ENCODE measurements around the gene LCE1D.

Gene LCE1D
- 0 reads per million in 4 donors for total RNA-seq

GRCh38 chr1:152796421-152796820 is at the start of gene LCE1D:
LCE1D (plus strand) TSS chr1:152796721; CDS start chr1:152797795, 1,074 bp downstream.
- no peak for DNase-seq

- no peak for DNase-seq
These were observed 48.7 kb upstream of the LCE1D start for GRCh38 chr1:152747831-152748230.

GRCh38 chr1:152752225-152752624 is 44.3 kb upstream of the LCE1D start:
- peak in 1 of 5 donors; percentile 2 for DNase-seq

GRCh38 chr1:152753586-152753985 is 42.9 kb upstream of the LCE1D start:
- DNase-seq: no peak

- DNase-seq: no peak
These were observed 39.6 kb upstream of the LCE1D start for GRCh38 chr1:152756872-152757271.

- DNase-seq: no peak
These were observed 38.8 kb upstream of the LCE1D start, which contains the start of gene KPRP for GRCh38 chr1:152757747-152758146. KPRP (plus strand) TSS chr1:152758025; CDS start chr1:152759589, 1,564 bp downstream.

- no peak for DNase-seq
These were observed 37.9 kb upstream of the LCE1D start for GRCh38 chr1:152758636-152759035.

- DNase-seq: no peak
These were observed 36.9 kb upstream of the LCE1D start for GRCh38 chr1:152759453-152760173.

- no peak for DNase-seq
These were observed 35.9 kb upstream of the LCE1D start for GRCh38 chr1:152760551-152761190.

GRCh38 chr1:152761609-152762213 is 34.8 kb upstream of the LCE1D start:
- DNase-seq: no peak

- no peak for DNase-seq
These were observed 27.5 kb upstream of the LCE1D start for GRCh38 chr1:152768847-152769533.

GRCh38 chr1:152770411-152770810 is 26.1 kb upstream of the LCE1D start:
- DNase-seq: no peak

GRCh38 chr1:152774875-152775274 is 21.6 kb upstream of the LCE1D start, which contains the start of gene LCE1F:
LCE1F (plus strand) TSS chr1:152775140; CDS start chr1:152776372, 1,232 bp downstream.
- no peak for DNase-seq

- no peak for DNase-seq
These were observed 20.2 kb upstream of the LCE1D start for GRCh38 chr1:152776361-152776760.

- no peak for DNase-seq
These were observed 18.9 kb upstream of the LCE1D start for GRCh38 chr1:152777510-152778137.

- DNase-seq: no peak
These were observed 13.4 kb upstream of the LCE1D start for GRCh38 chr1:152783095-152783494.

GRCh38 chr1:152786077-152786476 is 10.4 kb upstream of the LCE1D start, which contains the start of gene LCE1E:
LCE1E (plus strand) TSS chr1:152786257; CDS start chr1:152787300, 1,043 bp downstream.
- no peak for DNase-seq

GRCh38 chr1:152795686-152796085 is 835 bp upstream of the LCE1D start:
- no peak for DNase-seq

- no peak for DNase-seq
These were observed 4.8 kb downstream of the LCE1D start for GRCh38 chr1:152801333-152801732.

GRCh38 chr1:152806576-152806975 is 10.1 kb downstream of the LCE1D start, which contains the start of gene LCE1C:
LCE1C (minus strand) TSS chr1:152806651; CDS start chr1:152805478, 1,173 bp downstream.
- DNase-seq: no peak

GRCh38 chr1:152811050-152811449 is 14.5 kb downstream of the LCE1D start:
- DNase-seq: no peak

- no peak for DNase-seq
These were observed 15.2 kb downstream of the LCE1D start, which contains the start of gene LCE1B for GRCh38 chr1:152811671-152812070. LCE1B (plus strand) TSS chr1:152811971; CDS start chr1:152812447, 476 bp downstream.

All from T-helper 1 cell (primary cell).